ENCODE measurements around the gene LRP6. TPM values are rescaled to one million over a fixed set of nuclear protein-coding genes. Genes with fewer than 3 reads are reported as not detected.
A peak's percentile ranks its signal among the peaks of the same experiment; 100 is the strongest.
"Not testable (repeated sequence)": the region's sequence is repeated elsewhere in the genome, so short reads cannot be mapped to it uniquely, and the experiment has no call there.

Gene LRP6
- total RNA-seq = 1 to 10 TPM; 6.8 to 8.2 TPM

DNA sequence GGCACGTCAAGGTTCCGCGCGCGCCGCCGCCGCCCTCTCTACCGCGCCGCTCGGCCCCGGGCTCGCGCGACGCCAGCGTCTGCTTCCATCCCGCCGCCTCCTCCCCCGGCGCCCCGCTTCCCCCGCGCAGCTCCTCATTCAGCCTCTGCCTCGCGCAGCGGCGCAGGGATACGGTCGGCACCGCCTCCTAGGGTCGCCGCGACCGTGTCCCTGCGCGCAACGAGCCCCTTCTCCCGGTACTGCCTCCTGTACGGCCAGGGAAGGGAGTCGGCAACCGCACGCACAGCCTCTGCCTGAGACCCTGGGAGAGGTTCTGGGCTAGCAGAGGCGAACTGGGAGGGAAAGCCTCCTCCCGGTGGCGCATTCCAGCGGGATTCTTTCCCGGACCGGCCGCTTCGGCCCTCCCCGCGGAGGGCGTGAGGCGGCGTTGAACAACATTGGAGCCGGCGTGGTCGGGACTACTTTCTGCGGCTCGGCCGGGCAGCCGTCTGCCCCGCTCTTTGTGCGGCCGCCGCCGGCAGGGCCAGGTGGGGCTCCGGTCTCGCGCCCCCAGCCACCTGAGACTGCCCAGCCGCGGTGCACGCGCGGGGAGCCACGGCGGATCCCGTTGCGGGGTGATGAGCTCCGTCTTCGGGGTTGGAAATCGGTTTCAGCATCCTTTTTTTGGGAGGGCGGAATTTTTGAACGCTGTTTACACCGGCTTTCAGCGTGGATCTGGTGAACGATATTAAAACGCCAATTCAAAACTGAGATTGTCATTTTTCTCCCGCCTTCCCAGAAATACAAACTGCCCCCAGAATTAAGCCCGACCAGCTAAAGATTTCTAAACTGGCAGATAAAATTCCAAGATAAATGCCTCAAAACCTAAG lies at the start of gene LRP6:
TSS of gene LRP6 (minus strand) at position 172 of the 869 bp plus-strand sequence. CDS start 309 bp downstream, outside the sequence.
- ATAC-seq (peak; percentile 95), DNase-seq (peak; percentile 90)
- H3K36me3 Mint-ChIP-seq (ENCODE audit: low read depth) = no peaks in the 10 kb centered on the region
- intact Hi-C loops (cut with DNase I, micrococcal nuclease) = loop anchor here in 1 of 2 experiments (2.0 to 5.0 kb wide), 2 partner anchors 430 to 715 kb away; partner anchors contain the start of gene GPR19
- ChIA-PET POLR2A (interaction anchor here (0.6 to 1.1 kb wide), 10 partner anchors 16 to 1780 kb away, joined by 3 to 6 read pairs (median 3); no protein-coding TSS in a partner anchor), CTCF (interaction anchor here (0.9 to 2.9 kb wide), 4 partner anchors 15 to 63 kb away, joined by 3 to 10 read pairs (median 4); no protein-coding TSS in a partner anchor)
- H3K4me3 Mint-ChIP-seq = peak within 1 kb of the TSS; percentile 82
- H3K27me3 Mint-ChIP-seq = peaks cover 7% of the 10 kb centered on the region
- H3K27ac Mint-ChIP-seq = peak within 1 kb of the TSS; percentile 79
- H3K4me1 Mint-ChIP-seq = peaks cover 24% of the 10 kb centered on the region
- H3K9me3 Mint-ChIP-seq (ENCODE audit: low read depth) = no peaks in the 10 kb centered on the region

DNA sequence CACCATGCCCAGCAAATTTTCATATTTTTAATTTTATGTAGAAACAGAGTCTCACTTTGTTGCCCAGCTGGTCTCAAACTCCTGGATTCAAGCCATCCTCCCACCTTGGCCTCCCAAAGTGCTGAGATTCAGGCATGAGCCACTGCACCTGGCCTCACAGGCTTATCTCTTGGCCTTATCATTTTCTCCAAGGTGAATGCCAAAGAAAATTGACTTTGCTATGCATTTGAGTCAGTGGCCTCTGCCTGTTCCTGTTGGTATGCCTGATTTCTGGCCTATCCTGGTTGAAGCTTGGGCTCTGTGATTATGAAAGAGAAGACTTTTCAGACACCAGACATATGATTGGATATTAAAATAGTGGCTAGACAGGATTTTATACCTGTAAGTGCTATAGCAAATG lies 49.0 kb upstream of the LRP6 start:
- Mint-ChIP-seq H3K27ac (no peak overlapping the region), H3K27me3 (no peaks in the 10 kb centered on the region), H3K4me3 (no peak overlapping the region), H3K4me1 (peaks cover 7% of the 10 kb centered on the region), H3K9me3 (ENCODE audit: low read depth) (no peaks in the 10 kb centered on the region), H3K36me3 (ENCODE audit: low read depth) (no peaks in the 10 kb centered on the region)
- ATAC-seq (no peak), DNase-seq (no peak)
- ChIA-PET POLR2A (no interaction called here), CTCF (interaction anchor here (1.0 to 3.4 kb wide), 3 partner anchors 9 to 13 kb away, joined by 3 to 15 read pairs (median 5); no protein-coding TSS in a partner anchor)
- intact Hi-C loops (cut with DNase I, micrococcal nuclease) = loop anchor here in 1 of 2 experiments (5.0 kb wide), 1 partner anchor 159 kb away; no protein-coding TSS in a partner anchor

DNA sequence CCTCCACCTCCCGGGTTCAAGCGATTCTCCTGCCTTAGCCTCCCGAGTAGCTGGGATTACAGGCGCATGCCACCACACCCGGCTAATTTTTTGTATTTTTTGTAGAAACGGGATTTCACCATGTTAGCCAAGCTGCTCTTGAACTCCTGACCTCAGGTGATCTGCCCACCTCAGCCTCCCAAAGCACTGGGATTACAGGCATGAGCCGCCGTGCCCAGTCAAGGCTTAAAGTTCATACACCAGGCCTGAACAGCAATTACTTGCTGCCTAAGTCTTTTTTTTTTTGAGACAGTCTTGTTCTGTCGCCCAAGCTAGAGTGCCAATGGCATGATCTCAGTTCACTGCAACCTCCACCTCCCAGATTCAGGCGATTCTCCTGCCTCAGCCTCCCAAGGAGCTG lies 43.9 kb upstream of the LRP6 start:
- H3K27me3 Mint-ChIP-seq; H3K9me3 Mint-ChIP-seq (ENCODE audit: low read depth); CTCF ChIA-PET; ATAC-seq; DNase-seq; H3K27ac Mint-ChIP-seq; H3K4me3 Mint-ChIP-seq; POLR2A ChIA-PET; H3K36me3 Mint-ChIP-seq (ENCODE audit: low read depth): not testable (repeated sequence)
- peaks cover 11% of the 10 kb centered on the region for H3K4me1 Mint-ChIP-seq
- intact Hi-C loops (cut with DNase I, micrococcal nuclease) = loop anchor here in 1 of 2 experiments (1.0 kb wide), 1 partner anchor 138 kb away; no protein-coding TSS in a partner anchor

DNA sequence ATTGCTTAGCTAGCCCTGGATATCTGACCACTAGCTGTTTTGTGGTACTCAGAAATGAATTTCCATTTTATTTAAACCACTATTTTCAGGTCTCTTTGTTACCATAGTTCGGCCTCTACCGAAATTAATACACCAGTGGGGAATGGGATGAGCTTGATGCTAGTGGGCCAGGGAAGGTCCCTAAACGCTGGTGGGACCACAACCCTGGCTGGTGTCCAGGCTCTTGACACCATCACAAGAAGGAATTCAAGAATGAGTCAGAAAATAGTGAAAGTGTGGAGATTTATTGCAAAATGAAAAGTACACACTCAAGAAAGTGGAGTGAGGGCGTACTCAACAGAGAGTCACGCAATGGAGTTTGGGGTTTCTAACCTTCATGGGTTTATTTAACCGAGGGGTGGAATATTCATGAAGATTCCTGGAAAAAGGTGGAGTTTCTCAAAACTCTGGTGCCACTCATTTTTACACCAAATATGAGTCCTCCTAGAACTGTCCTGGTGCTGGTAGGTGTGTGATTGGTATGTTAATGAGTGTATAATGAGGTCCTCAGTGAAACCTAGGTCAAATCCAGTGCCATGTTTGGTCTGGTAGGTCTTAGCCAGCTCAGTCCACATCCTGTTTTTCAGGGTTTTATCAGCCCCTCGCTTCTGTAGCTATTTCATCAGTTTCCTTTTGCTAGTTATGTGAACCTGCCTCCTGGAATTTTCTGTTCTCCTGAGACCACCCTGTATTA lies 38.9 kb upstream of the LRP6 start:
- DNase-seq = peak; percentile 27
- Mint-ChIP-seq H3K36me3 (ENCODE audit: low read depth) (no peaks in the 10 kb centered on the region), H3K4me3 (no peak overlapping the region), H3K27ac (peak overlapping the region; percentile 10), H3K4me1 (peaks cover 4% of the 10 kb centered on the region), H3K9me3 (ENCODE audit: low read depth) (no peaks in the 10 kb centered on the region), H3K27me3 (peaks cover 6% of the 10 kb centered on the region)
- ATAC-seq = peak; percentile 81
- CTCF ChIA-PET = no interaction called here
- intact Hi-C loops (cut with DNase I, micrococcal nuclease) = no loop called here
- POLR2A ChIA-PET = no interaction called here

DNA sequence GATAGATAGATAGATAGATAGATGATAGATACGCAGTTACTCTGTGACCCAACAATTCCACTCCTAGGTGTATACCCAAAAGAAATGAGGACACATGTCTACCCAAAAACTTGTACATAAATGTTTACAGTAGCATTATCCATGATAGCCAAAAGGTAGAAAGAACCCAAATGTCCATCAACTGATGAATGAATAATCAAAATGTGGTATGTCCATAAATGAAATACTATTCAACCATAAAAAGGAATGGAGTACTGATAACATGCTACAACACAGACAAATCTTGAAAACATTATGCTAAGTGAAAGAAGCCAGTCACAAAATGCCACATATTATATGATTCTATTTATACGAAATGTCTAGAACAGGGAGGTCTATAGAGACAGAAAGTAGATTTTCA lies 36.1 kb upstream of the LRP6 start:
- Mint-ChIP-seq H3K9me3 (ENCODE audit: low read depth) (no peaks in the 10 kb centered on the region), H3K4me3 (no peak overlapping the region), H3K4me1 (peaks cover 4% of the 10 kb centered on the region), H3K36me3 (ENCODE audit: low read depth) (no peaks in the 10 kb centered on the region), H3K27ac (no peak overlapping the region), H3K27me3 (peaks cover 6% of the 10 kb centered on the region)
- intact Hi-C loops (cut with DNase I, micrococcal nuclease) = no loop called here
- ATAC-seq (no peak), DNase-seq (no peak)
- POLR2A ChIA-PET = no interaction called here
- CTCF ChIA-PET = no interaction called here

DNA sequence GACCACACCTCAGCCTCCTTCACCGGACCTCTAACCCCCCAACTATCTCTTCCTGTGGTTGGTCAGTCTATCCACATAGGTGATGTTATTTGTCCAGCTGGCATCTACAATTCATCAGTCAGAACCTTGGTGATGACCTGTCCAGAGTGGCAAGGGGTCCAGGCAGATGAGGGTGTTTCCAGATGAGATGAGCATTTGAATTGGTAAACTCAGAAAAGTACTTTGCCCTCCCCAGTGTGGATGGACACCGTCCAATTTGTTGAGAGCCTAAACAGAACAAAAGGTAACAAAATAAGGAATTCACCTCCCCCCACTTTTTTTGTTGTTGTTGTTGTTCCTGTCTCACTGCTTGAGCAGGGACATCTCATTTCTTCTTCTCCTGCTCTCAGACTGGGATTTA lies 34.3 kb upstream of the LRP6 start:
- Mint-ChIP-seq H3K27ac (no peak overlapping the region), H3K27me3 (no peaks in the 10 kb centered on the region), H3K4me1 (no peaks in the 10 kb centered on the region), H3K9me3 (ENCODE audit: low read depth) (no peaks in the 10 kb centered on the region), H3K36me3 (ENCODE audit: low read depth) (no peaks in the 10 kb centered on the region), H3K4me3 (no peak overlapping the region)
- ChIA-PET CTCF (interaction anchor here (0.5 to 0.6 kb wide), 2 partner anchors 22 to 707 kb away, joined by 3 read pairs; no protein-coding TSS in a partner anchor), POLR2A (no interaction called here)
- intact Hi-C loops (cut with DNase I, micrococcal nuclease) = no loop called here
- ATAC-seq (no peak), DNase-seq (no peak)

DNA sequence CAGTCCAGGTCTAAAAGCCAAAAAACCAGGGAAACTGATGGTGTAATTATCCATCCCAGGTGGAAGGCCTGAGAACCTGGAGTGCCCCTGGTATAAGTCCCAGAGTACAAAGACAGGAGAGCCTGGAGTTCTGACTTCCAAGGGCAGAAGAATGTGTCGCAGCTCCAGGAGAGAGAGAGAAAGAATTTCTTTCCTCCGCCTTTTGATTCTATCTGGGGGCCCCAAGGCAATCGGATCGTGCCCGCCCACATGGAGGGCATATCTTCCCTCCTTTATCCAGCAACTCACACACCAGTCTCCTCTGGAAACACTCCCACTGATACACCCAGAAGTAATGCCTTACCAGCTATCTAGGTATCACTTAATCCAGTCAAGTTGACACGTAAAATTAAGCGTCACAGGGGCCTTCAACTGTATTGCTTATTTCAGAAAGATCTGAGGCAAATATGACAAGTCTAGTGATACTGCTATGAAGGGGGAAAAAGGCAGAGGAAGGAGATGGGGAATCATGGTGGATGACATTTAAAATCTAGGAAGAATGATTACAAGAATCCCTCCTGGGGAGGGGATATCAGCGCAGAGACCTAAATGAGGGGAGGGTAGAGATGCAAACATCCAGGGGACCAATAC lies 30.5 kb upstream of the LRP6 start:
- Mint-ChIP-seq H3K27me3 (no peaks in the 10 kb centered on the region), H3K4me1 (no peaks in the 10 kb centered on the region), H3K4me3 (no peak overlapping the region), H3K27ac (no peak overlapping the region), H3K36me3 (ENCODE audit: low read depth) (no peaks in the 10 kb centered on the region), H3K9me3 (ENCODE audit: low read depth) (no peaks in the 10 kb centered on the region)
- no peak for DNase-seq
- POLR2A ChIA-PET = no interaction called here
- ATAC-seq = no peak
- CTCF ChIA-PET = no interaction called here
- intact Hi-C loops (cut with DNase I, micrococcal nuclease) = no loop called here

DNA sequence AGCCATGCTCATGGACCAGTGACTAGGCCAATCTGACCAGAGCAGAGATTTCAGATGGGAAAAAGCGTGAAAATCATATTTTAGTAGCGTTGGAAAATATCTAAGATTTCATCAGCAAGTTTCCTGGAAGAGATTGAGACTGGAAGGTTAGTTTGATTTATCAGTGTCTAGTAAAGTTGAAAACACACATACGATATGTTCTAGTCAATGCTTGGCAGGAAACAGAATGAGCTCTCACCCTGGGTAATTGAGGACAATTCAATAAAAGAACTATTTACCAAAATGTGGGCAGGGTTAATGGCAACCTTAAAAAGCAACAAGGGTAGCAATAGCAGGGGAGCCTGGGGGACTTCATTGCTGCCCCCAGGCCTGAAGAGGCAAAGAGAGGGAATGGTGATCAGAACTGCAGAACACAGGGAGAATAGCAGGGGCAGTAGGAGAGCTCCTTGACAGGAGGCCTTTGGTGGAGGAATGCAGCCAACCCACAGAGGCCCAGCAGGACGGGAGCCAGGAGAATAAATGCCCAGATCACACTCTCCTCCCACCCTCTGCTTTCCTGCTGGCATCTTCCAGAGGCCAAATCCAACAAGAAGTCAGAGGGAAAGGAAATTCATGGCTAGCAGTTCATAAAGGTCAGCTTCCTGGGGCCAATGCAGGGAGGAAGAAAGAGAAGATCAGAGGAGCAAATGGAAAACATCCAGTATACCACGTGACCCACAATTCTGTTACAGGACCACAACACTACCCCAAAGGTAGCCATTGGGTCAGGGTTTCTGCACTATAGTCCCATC lies 27.6 kb upstream of the LRP6 start:
- CTCF ChIA-PET = interaction anchor here (1.1 kb wide), 1 partner anchor 12 kb away, joined by 3 read pairs; no protein-coding TSS in a partner anchor
- ATAC-seq (no peak), DNase-seq (no peak)
- Mint-ChIP-seq H3K27me3 (no peaks in the 10 kb centered on the region), H3K4me1 (peaks cover 3% of the 10 kb centered on the region), H3K4me3 (no peak overlapping the region), H3K27ac (no peak overlapping the region), H3K36me3 (ENCODE audit: low read depth) (no peaks in the 10 kb centered on the region), H3K9me3 (ENCODE audit: low read depth) (no peaks in the 10 kb centered on the region)
- intact Hi-C loops (cut with DNase I, micrococcal nuclease) = no loop called here
- POLR2A ChIA-PET = no interaction called here

DNA sequence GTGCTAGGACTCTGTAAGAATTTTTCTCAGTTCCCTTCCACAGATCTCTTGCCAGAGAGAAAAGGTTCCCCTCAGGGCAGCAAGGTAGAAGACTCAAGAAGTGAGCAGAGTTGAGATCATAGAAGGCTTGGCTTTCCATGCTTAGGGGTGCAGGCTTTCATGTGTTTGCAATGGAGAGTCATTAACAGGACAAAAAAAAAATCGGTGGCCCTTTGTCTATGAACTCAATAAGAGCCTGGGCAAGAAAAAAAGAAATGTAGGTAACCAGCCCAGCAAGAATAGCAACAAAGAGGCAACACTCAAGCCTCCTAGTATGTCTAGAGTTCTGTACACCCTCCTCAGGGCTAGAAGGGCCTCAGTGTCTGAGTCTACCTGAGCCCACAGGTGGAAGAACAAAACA lies 23.4 kb upstream of the LRP6 start:
- ATAC-seq (no peak), DNase-seq (no peak)
- no peaks in the 10 kb centered on the region for H3K9me3 Mint-ChIP-seq (ENCODE audit: low read depth)
- H3K4me1 Mint-ChIP-seq = peaks cover 3% of the 10 kb centered on the region
- POLR2A ChIA-PET = no interaction called here
- CTCF ChIA-PET = no interaction called here
- H3K27ac Mint-ChIP-seq = no peak overlapping the region
- intact Hi-C loops (cut with DNase I, micrococcal nuclease) = no loop called here
- no peaks in the 10 kb centered on the region for H3K27me3 Mint-ChIP-seq
- H3K4me3 Mint-ChIP-seq = no peak overlapping the region
- no peaks in the 10 kb centered on the region for H3K36me3 Mint-ChIP-seq (ENCODE audit: low read depth)

DNA sequence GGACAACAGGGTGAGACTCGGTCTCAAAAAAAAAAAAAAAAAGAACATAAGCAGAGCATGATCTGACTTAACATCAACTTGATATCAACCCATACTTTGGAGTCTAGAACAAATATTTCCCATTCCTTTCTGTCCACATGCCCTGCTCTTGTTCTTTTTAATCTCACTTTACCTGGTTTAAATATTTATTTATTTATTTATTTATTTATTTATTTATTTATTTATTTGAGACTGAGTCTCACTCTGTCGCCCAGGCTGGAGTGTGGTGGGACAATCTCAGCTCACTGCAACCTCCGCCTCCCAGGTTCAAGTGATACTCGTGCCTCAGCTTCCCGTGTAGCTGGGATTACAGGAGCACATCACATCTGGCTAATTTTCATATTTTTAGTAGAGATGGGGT lies 19.6 kb upstream of the LRP6 start:
- no peaks in the 10 kb centered on the region for H3K9me3 Mint-ChIP-seq (ENCODE audit: low read depth)
- peaks cover 2% of the 10 kb centered on the region for H3K27me3 Mint-ChIP-seq
- intact Hi-C loops (cut with DNase I, micrococcal nuclease) = no loop called here
- H3K27ac Mint-ChIP-seq = no peak overlapping the region
- peaks cover 12% of the 10 kb centered on the region for H3K4me1 Mint-ChIP-seq
- no peak overlapping the region for H3K4me3 Mint-ChIP-seq
- ChIA-PET CTCF (interaction anchor here (1.3 kb wide), 1 partner anchor 41 kb away, joined by 3 read pairs; no protein-coding TSS in a partner anchor), POLR2A (no interaction called here)
- ATAC-seq (no peak), DNase-seq (no peak)
- H3K36me3 Mint-ChIP-seq (ENCODE audit: low read depth) = no peaks in the 10 kb centered on the region
